Measurements from ENCODE around the gene SHANK3. TPM values are rescaled to one million over a fixed set of nuclear protein-coding genes. Genes with fewer than 3 reads are reported as not detected.
"Not testable (repeated sequence)": the region's sequence is repeated elsewhere in the genome, so short reads cannot be mapped to it uniquely, and the experiment has no call there.

The SHANK3 gene
- total and polyA plus RNA-seq, 2 donors from 2014 or later, result 8.8 to 40.5 TPM

DNA sequence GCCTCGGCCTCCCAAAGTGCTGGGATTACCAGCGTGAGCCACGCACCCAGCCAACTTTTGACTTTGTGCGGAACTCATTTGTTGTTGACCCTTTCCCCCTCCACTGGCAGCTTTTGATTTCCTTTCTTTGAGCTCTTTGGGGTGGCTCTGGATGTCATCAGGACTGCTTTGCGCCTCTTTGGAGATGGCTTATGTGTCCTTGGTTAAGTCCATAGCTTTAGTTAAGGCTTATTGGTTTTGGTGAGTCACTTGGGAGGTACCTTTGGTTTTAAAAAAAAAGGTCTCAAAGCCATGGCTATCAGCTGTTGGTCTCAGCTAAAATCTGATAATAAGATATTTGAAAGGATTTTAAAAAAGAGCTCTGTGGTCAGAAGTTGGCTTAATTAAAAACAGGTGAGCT is 39.5 kb upstream of the SHANK3 start:
- FAIRE-seq (no peak), DNase-seq (no peak)
- Histone ChIP-seq H3K4me1 (ENCODE audit: control insufficient read depth in 2 of 3, insufficient read depth in 2 of 3, low read depth in 1 of 3, low read length in 3 of 3) (peaks cover 5 to 8% (median 6%) of the 10 kb centered on the region in 3 donors), H3K27me3 (ENCODE audit: control insufficient read depth, insufficient read depth, low read length) (peaks cover 3% of the 10 kb centered on the region), H3K9me3 (ENCODE audit: control insufficient read depth in 2 of 3, insufficient read depth in 1 of 3, low read length in 3 of 3) (no peaks in the 10 kb centered on the region), H3K36me3 (ENCODE audit: control insufficient read depth in 2 of 3, insufficient read depth in 3 of 3, low read length in 3 of 3) (no peaks in the 10 kb centered on the region), H3K4me3 (ENCODE audit: low read length in 3 of 3) (no peak overlapping the region), H3K9ac (ENCODE audit: low read length in 3 of 3) (no peak overlapping the region), H3K27ac (ENCODE audit: low read depth in 2 of 2, low read length in 2 of 2) (no peak overlapping the region)
- TF ChIP-seq, protein P1, sequence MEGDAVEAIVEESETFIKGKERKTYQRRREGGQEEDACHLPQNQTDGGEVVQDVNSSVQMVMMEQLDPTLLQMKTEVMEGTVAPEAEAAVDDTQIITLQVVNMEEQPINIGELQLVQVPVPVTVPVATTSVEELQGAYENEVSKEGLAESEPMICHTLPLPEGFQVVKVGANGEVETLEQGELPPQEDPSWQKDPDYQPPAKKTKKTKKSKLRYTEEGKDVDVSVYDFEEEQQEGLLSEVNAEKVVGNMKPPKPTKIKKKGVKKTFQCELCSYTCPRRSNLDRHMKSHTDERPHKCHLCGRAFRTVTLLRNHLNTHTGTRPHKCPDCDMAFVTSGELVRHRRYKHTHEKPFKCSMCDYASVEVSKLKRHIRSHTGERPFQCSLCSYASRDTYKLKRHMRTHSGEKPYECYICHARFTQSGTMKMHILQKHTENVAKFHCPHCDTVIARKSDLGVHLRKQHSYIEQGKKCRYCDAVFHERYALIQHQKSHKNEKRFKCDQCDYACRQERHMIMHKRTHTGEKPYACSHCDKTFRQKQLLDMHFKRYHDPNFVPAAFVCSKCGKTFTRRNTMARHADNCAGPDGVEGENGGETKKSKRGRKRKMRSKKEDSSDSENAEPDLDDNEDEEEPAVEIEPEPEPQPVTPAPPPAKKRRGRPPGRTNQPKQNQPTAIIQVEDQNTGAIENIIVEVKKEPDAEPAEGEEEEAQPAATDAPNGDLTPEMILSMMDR (IDR thresholded peaks at IDR 0.05; ENCODE audit: borderline replicate concordance, extremely low read depth, insufficient read depth), result no peak
- intact Hi-C loops (cut with DNase I), result no loop called here

DNA sequence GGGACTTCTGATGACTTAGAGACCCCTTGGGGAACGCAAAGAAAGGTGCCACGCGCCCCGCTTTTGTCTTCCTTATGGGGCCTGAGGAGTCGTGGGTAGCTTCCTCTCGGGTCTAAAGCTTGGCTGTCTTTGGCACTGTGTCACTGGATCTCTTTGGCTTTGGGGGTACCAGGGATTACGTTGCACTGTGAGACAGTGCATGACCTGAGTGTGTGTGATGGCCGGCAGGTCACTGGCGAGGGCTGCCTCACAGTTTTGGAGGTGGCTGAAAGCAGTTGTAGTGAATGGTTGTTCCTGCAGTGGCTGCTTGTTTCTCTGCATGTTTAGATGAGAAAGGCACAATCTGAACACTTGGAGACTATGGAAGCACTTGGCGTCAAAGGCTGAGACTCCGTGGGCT is 38.9 kb upstream of the SHANK3 start:
- intact Hi-C loops (cut with DNase I), result no loop called here
- FAIRE-seq (no peak), DNase-seq (no peak)
- H3K27ac ChIP-seq (ENCODE audit: low read depth in 2 of 2, low read length in 2 of 2), result no peak overlapping the region
- no peak overlapping the region for H3K9ac ChIP-seq (ENCODE audit: low read length in 3 of 3)
- peaks cover 3% of the 10 kb centered on the region for H3K27me3 ChIP-seq (ENCODE audit: control insufficient read depth, insufficient read depth, low read length)
- H3K9me3 ChIP-seq (ENCODE audit: control insufficient read depth in 2 of 3, insufficient read depth in 1 of 3, low read length in 3 of 3), result no peaks in the 10 kb centered on the region
- TF ChIP-seq, protein P1 (IDR thresholded peaks at IDR 0.05; ENCODE audit: borderline replicate concordance, extremely low read depth, insufficient read depth), result no peak
- H3K36me3 ChIP-seq (ENCODE audit: control insufficient read depth in 2 of 3, insufficient read depth in 3 of 3, low read length in 3 of 3), result no peaks in the 10 kb centered on the region
- peaks cover 2 to 3% (median 2%) of the 10 kb centered on the region in 3 donors for H3K4me1 ChIP-seq (ENCODE audit: control insufficient read depth in 2 of 3, insufficient read depth in 2 of 3, low read depth in 1 of 3, low read length in 3 of 3)
- no peak overlapping the region for H3K4me3 ChIP-seq (ENCODE audit: low read length in 3 of 3)

DNA sequence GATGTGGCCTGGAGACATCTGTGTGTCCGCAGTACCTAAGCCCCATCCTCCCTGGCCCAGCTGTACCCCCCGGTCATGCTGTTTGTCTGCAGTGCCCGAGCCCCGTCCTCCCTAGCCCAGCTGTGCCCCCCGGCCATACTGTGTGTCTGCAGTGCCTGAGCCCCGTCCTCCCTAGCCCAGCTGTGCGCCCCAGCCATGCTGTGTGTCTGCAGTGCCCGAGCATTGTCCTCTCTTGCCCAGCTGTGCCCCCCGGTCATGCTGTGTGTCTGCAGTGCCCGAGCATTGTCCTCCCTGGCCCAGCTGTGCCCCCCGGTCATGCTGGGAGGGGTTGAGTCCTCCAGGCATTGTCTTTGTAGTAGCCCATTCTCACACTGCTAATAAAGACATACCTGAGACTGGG is 37.0 kb upstream of the SHANK3 start:
- H3K9me3 ChIP-seq (ENCODE audit: control insufficient read depth in 2 of 3, insufficient read depth in 1 of 3, low read length in 3 of 3), result no peaks in the 10 kb centered on the region
- intact Hi-C loops (cut with DNase I), result no loop called here
- no peaks in the 10 kb centered on the region for H3K4me1 ChIP-seq (ENCODE audit: control insufficient read depth in 2 of 3, insufficient read depth in 2 of 3, low read depth in 1 of 3, low read length in 3 of 3)
- no peak overlapping the region for H3K9ac ChIP-seq (ENCODE audit: low read length in 3 of 3)
- TF ChIP-seq, protein P1 (IDR thresholded peaks at IDR 0.05; ENCODE audit: borderline replicate concordance, extremely low read depth, insufficient read depth), result no peak
- DNase-seq, result no peak
- no peak overlapping the region for H3K27ac ChIP-seq (ENCODE audit: low read depth in 2 of 2, low read length in 2 of 2)
- no peak overlapping the region for H3K4me3 ChIP-seq (ENCODE audit: low read length in 3 of 3)
- H3K27me3 ChIP-seq (ENCODE audit: control insufficient read depth, insufficient read depth, low read length), result peaks cover 3% of the 10 kb centered on the region
- H3K36me3 ChIP-seq (ENCODE audit: control insufficient read depth in 2 of 3, insufficient read depth in 3 of 3, low read length in 3 of 3), result no peaks in the 10 kb centered on the region
- FAIRE-seq, result no peak

DNA sequence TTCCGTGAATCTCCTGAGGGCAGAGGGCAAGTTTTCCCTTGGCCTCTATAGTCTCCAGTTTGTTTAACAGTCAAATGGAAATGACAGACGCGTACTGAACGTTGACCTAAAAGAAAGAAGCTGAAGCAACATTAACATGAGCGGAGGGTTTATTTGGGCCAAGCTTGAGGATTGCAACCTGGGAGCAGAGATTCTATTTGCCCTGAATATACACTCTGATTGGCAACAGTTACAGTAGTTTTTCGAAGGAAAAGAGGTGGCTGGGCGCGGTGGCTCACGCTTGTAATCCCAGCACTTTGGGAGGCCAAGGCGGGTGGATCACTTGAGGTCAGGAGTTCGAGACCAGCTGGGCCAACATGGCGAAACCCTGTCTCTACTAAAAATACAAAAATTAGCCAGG is 32.3 kb upstream of the SHANK3 start:
- H3K9ac ChIP-seq (ENCODE audit: low read length in 3 of 3); H3K4me3 ChIP-seq (ENCODE audit: low read length in 3 of 3); H3K9me3 ChIP-seq (ENCODE audit: control insufficient read depth in 2 of 3, insufficient read depth in 1 of 3, low read length in 3 of 3); H3K4me1 ChIP-seq (ENCODE audit: control insufficient read depth in 2 of 3, insufficient read depth in 2 of 3, low read depth in 1 of 3, low read length in 3 of 3); H3K27me3 ChIP-seq (ENCODE audit: control insufficient read depth, insufficient read depth, low read length); DNase-seq; H3K27ac ChIP-seq (ENCODE audit: low read depth in 2 of 2, low read length in 2 of 2); FAIRE-seq; H3K36me3 ChIP-seq (ENCODE audit: control insufficient read depth in 2 of 3, insufficient read depth in 3 of 3, low read length in 3 of 3); intact Hi-C loops (cut with DNase I): not testable (repeated sequence)

Data from kidney (tissue), 14 donors.